ENCODE results near the gene MMP2. TPM values are rescaled to one million over a fixed set of nuclear protein-coding genes. Genes with fewer than 3 reads are reported as not detected.

Gene MMP2
- total RNA-seq, 1 donor from 2014 or later, result 153 TPM

- DNase-seq (ENCODE audit: low read depth, low spot score), result peak; percentile 29
- Mint-ChIP-seq H3K4me3 (peak overlapping the region; percentile 98), H3K9me3 (peaks cover 4% of the 10 kb centered on the region), H3K27ac (ENCODE audit: unreplicated experiment) (peak overlapping the region; percentile 94), H3K4me1 (peaks cover 25% of the 10 kb centered on the region), H3K36me3 (ENCODE audit: low read depth) (peaks cover 19% of the 10 kb centered on the region), H3K27me3 (ENCODE audit: low read depth) (peaks cover 12% of the 10 kb centered on the region)
- no peak for TF ChIP-seq CTCF (conservative IDR thresholded peaks at IDR 0.05)
Observed at GRCh38 chr16:55480228-55480655, 1.2 kb downstream of the MMP2 start.

- no peak overlapping the region for H3K27ac Mint-ChIP-seq (ENCODE audit: unreplicated experiment)
- peaks cover 25% of the 10 kb centered on the region for H3K4me1 Mint-ChIP-seq
- peak overlapping the region; percentile 98 for H3K4me3 Mint-ChIP-seq
- peaks cover 23% of the 10 kb centered on the region for H3K36me3 Mint-ChIP-seq (ENCODE audit: low read depth)
- H3K9me3 Mint-ChIP-seq, result peaks cover 4% of the 10 kb centered on the region
- no peak for TF ChIP-seq CTCF (conservative IDR thresholded peaks at IDR 0.05)
- H3K27me3 Mint-ChIP-seq (ENCODE audit: low read depth), result peaks cover 12% of the 10 kb centered on the region
- DNase-seq (ENCODE audit: low read depth, low spot score), result no peak
Observed at GRCh38 chr16:55481023-55481422, 2.0 kb downstream of the MMP2 start.

- no peak overlapping the region for H3K27ac Mint-ChIP-seq (ENCODE audit: unreplicated experiment)
- no peak for DNase-seq (ENCODE audit: low read depth, low spot score)
- peaks cover 24% of the 10 kb centered on the region for H3K36me3 Mint-ChIP-seq (ENCODE audit: low read depth)
- peak overlapping the region; percentile 98 for H3K4me3 Mint-ChIP-seq
- H3K9me3 Mint-ChIP-seq, result peaks cover 4% of the 10 kb centered on the region
- no peak for TF ChIP-seq CTCF (conservative IDR thresholded peaks at IDR 0.05)
- H3K27me3 Mint-ChIP-seq (ENCODE audit: low read depth), result peaks cover 12% of the 10 kb centered on the region
- peaks cover 25% of the 10 kb centered on the region for H3K4me1 Mint-ChIP-seq
Observed at GRCh38 chr16:55482056-55482455, 3.1 kb downstream of the MMP2 start.

GRCh38 chr16:55487048-55487803 is 8.2 kb downstream of the MMP2 start:
- Mint-ChIP-seq H3K9me3 (peaks cover 4% of the 10 kb centered on the region), H3K27me3 (ENCODE audit: low read depth) (no peaks in the 10 kb centered on the region), H3K36me3 (ENCODE audit: low read depth) (peaks cover 38% of the 10 kb centered on the region), H3K27ac (ENCODE audit: unreplicated experiment) (no peak overlapping the region), H3K4me1 (no peaks in the 10 kb centered on the region), H3K4me3 (no peak overlapping the region)
- no peak for TF ChIP-seq CTCF (conservative IDR thresholded peaks at IDR 0.05)
- DNase-seq (ENCODE audit: low read depth, low spot score), result no peak

GRCh38 chr16:55488306-55488705 is 9.3 kb downstream of the MMP2 start:
- DNase-seq (ENCODE audit: low read depth, low spot score), result no peak
- TF ChIP-seq CTCF (conservative IDR thresholded peaks at IDR 0.05), result no peak
- Mint-ChIP-seq H3K9me3 (peaks cover 4% of the 10 kb centered on the region), H3K27me3 (ENCODE audit: low read depth) (no peaks in the 10 kb centered on the region), H3K36me3 (ENCODE audit: low read depth) (peaks cover 35% of the 10 kb centered on the region), H3K4me3 (no peak overlapping the region), H3K4me1 (no peaks in the 10 kb centered on the region), H3K27ac (ENCODE audit: unreplicated experiment) (no peak overlapping the region)
